Hepatocyte (in vitro differentiated cells): ENCODE data around the gene MSMB. TPM values are rescaled to one million over a fixed set of nuclear protein-coding genes. Genes with fewer than 3 reads are reported as not detected.

ENCODE experiments used
- DNase-seq: peaks from one replicate; pipeline ENCODE4 v3.0.0-alpha.2; 2016; ENCODE audit warnings: low spot score
- H2AFZ ChIP-seq: fragments of 200-600 bp; sonication (generic); 2 replicates; pipeline ENCODE4 v1.6.0; 2016; ENCODE audit warnings: antibody characterized with exemption, mild to moderate bottlenecking
- H3K27ac ChIP-seq: fragments of 200-600 bp; sonication (generic); 2 replicates; pipeline ENCODE4 v1.5.1; 2016; ENCODE audit warnings: mild to moderate bottlenecking
- H3K27me3 ChIP-seq: fragments of 200-600 bp; sonication (generic); 2 replicates; pipeline ENCODE4 v1.6.1; 2016
- H3K36me3 ChIP-seq: fragments of 200-600 bp; sonication (generic); replicated peaks from 2 replicates; pipeline ENCODE4 v1.5.1; 2016; ENCODE audit warnings: low read depth; ENCODE audit not compliant: insufficient read depth
- H3K4me1 ChIP-seq: fragments of 200-600 bp; sonication (generic); 2 replicates; pipeline ENCODE4 v1.5.1; 2016; ENCODE audit warnings: mild to moderate bottlenecking, moderate library complexity; ENCODE audit not compliant: insufficient read depth
- H3K4me2 ChIP-seq: fragments of 200-600 bp; sonication (generic); 2 replicates; pipeline ENCODE4 v1.6.0; 2016
- H3K4me3 ChIP-seq: fragments of 200-600 bp; sonication (generic); 2 replicates; pipeline ENCODE4 v1.5.1; 2016; ENCODE audit warnings: mild to moderate bottlenecking
- H3K79me2 ChIP-seq: fragments of 200-600 bp; sonication (generic); 2 replicates; pipeline ENCODE4 v1.6.0; 2017; ENCODE audit warnings: mild to moderate bottlenecking
- H3K9me2 ChIP-seq: fragments of 200-600 bp; sonication (generic); replicated peaks from 2 replicates; pipeline ENCODE4 v1.6.0; 2017; ENCODE audit warnings: mild to moderate bottlenecking; ENCODE audit not compliant: insufficient read depth
- H3K9me3 ChIP-seq: fragments of 200-600 bp; sonication (generic); 2 replicates; pipeline ENCODE4 v1.5.1; 2016; ENCODE audit warnings: low read depth, mild to moderate bottlenecking
- H4K20me1 ChIP-seq: fragments of 200-600 bp; sonication (generic); 2 replicates; pipeline ENCODE4 v1.6.0; 2016; ENCODE audit warnings: mild to moderate bottlenecking; ENCODE audit not compliant: insufficient read depth, poor library complexity, severe bottlenecking
- EZH2 ChIP-seq: fragments of 200-600 bp; sonication (generic); IDR thresholded peaks from 2 replicates; pipeline ENCODE4 v1.6.1; 2016; ENCODE audit warnings: antibody characterized with exemption, mild to moderate bottlenecking, borderline replicate concordance
- EZH2phosphoT487 ChIP-seq: fragments of 200-600 bp; sonication (generic); IDR thresholded peaks from one replicate; pipeline ENCODE4 v1.6.1; 2018; ENCODE audit warnings: antibody characterized with exemption, mild to moderate bottlenecking, low read depth, moderate library complexity; ENCODE audit not compliant: unreplicated experiment, severe bottlenecking
- WGBS: methylation state at CpG from one replicate; pipeline ENCODE4 v1.1.6; 2016; ENCODE audit warnings: low lambda C conversion rate; ENCODE audit errors: missing lambda C conversion rate; 5-methylcytosine and 5-hydroxymethylcytosine counted together
- polyA plus RNA-seq: library from polyadenylated mRNA; unstranded; fragments of >200 nt; fragmentation: Nextera tagmentation; extraction: Ambion mirVana; gene quantifications from 2 replicates; pipeline ENCODE4 v1.2.1, GENCODE V29; 2016
- total RNA-seq: library from RNA; depleted of rRNA; stranded (reverse); fragments of >200 nt; gene quantifications from 2 replicates; pipeline ENCODE4 v1.2.3, GENCODE V29; 2014
- TF ChIP-seq, protein P1 (sequence below): fragments of 200-600 bp; sonication (generic); IDR thresholded peaks from 2 replicates; pipeline ENCODE4 v1.5.1; 2016; ENCODE audit warnings: antibody characterized with exemption, mild to moderate bottlenecking; ENCODE audit not compliant: poor library complexity

The MSMB gene
- total and polyA plus RNA-seq, 2 experiments from 2014 or later, result 2.2 to 11.0 TPM

- no peak overlapping the region for H2AFZ ChIP-seq
- no peaks in the 10 kb centered on the region for H3K9me3 ChIP-seq
- no peak for TF ChIP-seq EZH2
- TF ChIP-seq EZH2phosphoT487, result no peak
- TF ChIP-seq, protein P1, sequence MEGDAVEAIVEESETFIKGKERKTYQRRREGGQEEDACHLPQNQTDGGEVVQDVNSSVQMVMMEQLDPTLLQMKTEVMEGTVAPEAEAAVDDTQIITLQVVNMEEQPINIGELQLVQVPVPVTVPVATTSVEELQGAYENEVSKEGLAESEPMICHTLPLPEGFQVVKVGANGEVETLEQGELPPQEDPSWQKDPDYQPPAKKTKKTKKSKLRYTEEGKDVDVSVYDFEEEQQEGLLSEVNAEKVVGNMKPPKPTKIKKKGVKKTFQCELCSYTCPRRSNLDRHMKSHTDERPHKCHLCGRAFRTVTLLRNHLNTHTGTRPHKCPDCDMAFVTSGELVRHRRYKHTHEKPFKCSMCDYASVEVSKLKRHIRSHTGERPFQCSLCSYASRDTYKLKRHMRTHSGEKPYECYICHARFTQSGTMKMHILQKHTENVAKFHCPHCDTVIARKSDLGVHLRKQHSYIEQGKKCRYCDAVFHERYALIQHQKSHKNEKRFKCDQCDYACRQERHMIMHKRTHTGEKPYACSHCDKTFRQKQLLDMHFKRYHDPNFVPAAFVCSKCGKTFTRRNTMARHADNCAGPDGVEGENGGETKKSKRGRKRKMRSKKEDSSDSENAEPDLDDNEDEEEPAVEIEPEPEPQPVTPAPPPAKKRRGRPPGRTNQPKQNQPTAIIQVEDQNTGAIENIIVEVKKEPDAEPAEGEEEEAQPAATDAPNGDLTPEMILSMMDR, result no peak
- no peaks in the 10 kb centered on the region for H4K20me1 ChIP-seq
- 86% methylated on average over 4 of the region's 4 CpGs for WGBS
- no peak overlapping the region for H3K4me3 ChIP-seq
- H3K4me1 ChIP-seq, result no peaks in the 10 kb centered on the region
- no peaks in the 10 kb centered on the region for H3K79me2 ChIP-seq
- H3K27ac ChIP-seq, result no peak overlapping the region
- no peak overlapping the region for H3K4me2 ChIP-seq
- no peaks in the 10 kb centered on the region for H3K27me3 ChIP-seq
- DNase-seq, result no peak
- no peaks in the 10 kb centered on the region for H3K9me2 ChIP-seq
- H3K36me3 ChIP-seq, result no peaks in the 10 kb centered on the region
Measured at GRCh38 chr10:46079831-46080585, 33.9 kb upstream of the MSMB start.

DNA sequence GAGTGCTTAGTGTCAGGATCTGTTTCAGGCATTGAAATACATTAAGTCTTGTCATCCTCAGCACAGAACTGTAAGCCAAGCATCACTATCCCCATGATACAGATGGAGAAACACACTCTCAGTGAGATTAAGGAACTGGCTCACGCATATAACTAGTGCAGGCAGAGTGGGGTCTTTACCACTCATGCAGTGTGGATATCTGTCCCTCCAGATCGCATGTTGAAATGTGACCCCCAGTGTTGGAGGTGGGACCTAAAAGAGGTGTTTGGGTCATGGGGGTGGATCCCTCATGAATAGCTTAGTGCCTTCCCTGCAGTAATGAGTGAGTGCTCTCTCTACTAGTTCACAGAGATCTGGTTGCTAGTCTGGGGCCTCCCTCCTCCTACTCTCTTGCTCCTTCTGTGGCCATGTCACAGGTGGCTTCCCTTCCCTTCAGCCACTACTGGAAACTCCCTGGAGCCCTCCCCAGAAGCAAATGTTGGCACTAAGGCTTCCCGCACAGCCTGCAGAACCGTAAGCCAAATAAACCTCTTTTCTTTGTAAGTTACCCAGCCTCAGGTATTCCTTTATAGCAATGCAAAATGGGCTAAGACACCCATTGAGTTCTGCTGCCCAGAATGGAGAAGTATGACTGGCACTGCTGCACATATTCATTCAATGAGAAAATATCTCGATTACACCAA lies 31.8 kb upstream of the MSMB start:
- H3K9me3 ChIP-seq, result no peaks in the 10 kb centered on the region
- no peak for DNase-seq
- no peaks in the 10 kb centered on the region for H3K27me3 ChIP-seq
- no peaks in the 10 kb centered on the region for H3K79me2 ChIP-seq
- TF ChIP-seq, protein P1, result no peak
- no peak for TF ChIP-seq EZH2phosphoT487
- no peak for TF ChIP-seq EZH2
- no peak overlapping the region for H3K27ac ChIP-seq
- no peaks in the 10 kb centered on the region for H3K36me3 ChIP-seq
- no peaks in the 10 kb centered on the region for H3K9me2 ChIP-seq
- no peaks in the 10 kb centered on the region for H4K20me1 ChIP-seq
- H3K4me3 ChIP-seq, result no peak overlapping the region
- no peak overlapping the region for H3K4me2 ChIP-seq
- 87% methylated on average over 5 of the region's 5 CpGs for WGBS
- no peak overlapping the region for H2AFZ ChIP-seq
- no peaks in the 10 kb centered on the region for H3K4me1 ChIP-seq

GRCh38 chr10:46077141-46077554 lies 31.1 kb upstream of the MSMB start:
- H3K27me3 ChIP-seq, result no peaks in the 10 kb centered on the region
- H3K9me3 ChIP-seq, result no peaks in the 10 kb centered on the region
- H3K36me3 ChIP-seq, result no peaks in the 10 kb centered on the region
- no peak overlapping the region for H3K27ac ChIP-seq
- no peak overlapping the region for H2AFZ ChIP-seq
- no peaks in the 10 kb centered on the region for H4K20me1 ChIP-seq
- H3K79me2 ChIP-seq, result no peaks in the 10 kb centered on the region
- 68% methylated on average over 4 of the region's 4 CpGs for WGBS
- no peak for DNase-seq
- H3K4me2 ChIP-seq, result no peak overlapping the region
- no peak for TF ChIP-seq EZH2phosphoT487
- TF ChIP-seq, protein P1, result no peak
- no peaks in the 10 kb centered on the region for H3K9me2 ChIP-seq
- no peak overlapping the region for H3K4me3 ChIP-seq
- no peaks in the 10 kb centered on the region for H3K4me1 ChIP-seq
